AG09319 (cell line): ENCODE results near the gene MED27.

Experiments
- DNase-seq: peaks from one replicate; pipeline ENCODE4 v3.0.0-alpha.2; 2010; ENCODE audit warnings: low read depth; ENCODE audit errors: extremely low read depth
- CTCF ChIP-seq: IDR thresholded peaks from 2 replicates; pipeline ENCODE4 v1.5.1; 2011; ENCODE audit warnings: low read depth, mild to moderate bottlenecking, inconsistent platforms, low read length, moderate library complexity

MED27 gene

GRCh38 chr9:131951905-131952304 lies 127.8 kb downstream of the MED27 start:
- peak; percentile 20 for DNase-seq
- TF ChIP-seq CTCF = no peak

GRCh38 chr9:131951155-131951554 lies 128.5 kb downstream of the MED27 start:
- no peak for TF ChIP-seq CTCF
- DNase-seq = no peak

- no peak for TF ChIP-seq CTCF
- DNase-seq = no peak
Measured at GRCh38 chr9:131950487-131950886, 129.2 kb downstream of the MED27 start.

- DNase-seq = no peak
- TF ChIP-seq CTCF = no peak
Measured at GRCh38 chr9:131946180-131946579, 133.5 kb downstream of the MED27 start.

- TF ChIP-seq CTCF = no peak
- no peak for DNase-seq
Measured at GRCh38 chr9:131943351-131943841, 136.3 kb downstream of the MED27 start.

DNA sequence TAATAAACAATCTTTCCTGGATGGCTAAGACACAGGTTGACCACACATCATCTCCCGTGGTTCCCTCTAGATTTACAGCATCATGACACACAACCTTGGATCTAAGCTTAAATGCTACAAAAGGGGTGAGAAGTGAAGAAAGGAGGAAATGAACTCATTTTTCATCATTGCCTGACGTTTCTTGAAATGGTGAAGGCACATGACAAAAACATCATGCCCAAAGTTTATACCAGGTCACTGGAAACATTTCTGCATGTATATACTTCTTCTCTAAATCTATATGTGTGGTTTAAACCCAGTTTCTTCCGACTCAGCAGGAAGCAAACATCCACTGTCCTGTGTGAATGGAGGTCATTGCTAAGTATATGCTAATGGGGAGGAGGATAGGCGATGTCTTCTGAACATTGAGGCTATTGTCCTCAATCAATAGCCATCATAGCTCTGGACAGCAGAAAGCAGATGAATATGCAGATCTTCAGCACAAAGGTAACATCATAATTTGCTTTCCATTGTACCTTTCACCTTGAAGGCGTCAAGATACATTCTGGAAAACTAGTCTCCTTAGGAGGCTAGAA lies 137.4 kb downstream of the MED27 start:
- DNase-seq = no peak
- no peak for TF ChIP-seq CTCF

- no peak for DNase-seq
- TF ChIP-seq CTCF = no peak
Measured at GRCh38 chr9:131937451-131937850, 142.2 kb downstream of the MED27 start.
